H9 (cell line): ENCODE results near the gene ALMS1. TPM values are rescaled to one million over a fixed set of nuclear protein-coding genes. Genes with fewer than 3 reads are reported as not detected.

Experiments used
- DNase-seq: peaks from one replicate; pipeline ENCODE4 v3.0.0-alpha.2; 2017
- H2AFZ ChIP-seq: one replicate; pipeline ENCODE4 v1.6.1; 2013; ENCODE audit warnings: mild to moderate bottlenecking, low read length, control low read depth, moderate library complexity
- H2AK5ac ChIP-seq: 2 replicates; pipeline ENCODE4 v1.6.1; 2013; ENCODE audit warnings: low read length, control low read depth, mixed read lengths; ENCODE audit not compliant: insufficient read length
- H2BK120ac ChIP-seq: one replicate; pipeline ENCODE4 v1.6.1; 2013; ENCODE audit warnings: low read depth, mild to moderate bottlenecking, low read length, control low read depth, inconsistent platforms; ENCODE audit not compliant: poor library complexity, severe bottlenecking
- H2BK12ac ChIP-seq: 2 replicates; pipeline ENCODE4 v1.6.1; 2013; ENCODE audit warnings: low read length, control low read depth, mixed read lengths, low read depth; ENCODE audit not compliant: insufficient read length
- H2BK15ac ChIP-seq: 2 replicates; pipeline ENCODE4 v1.6.1; 2013; ENCODE audit warnings: low read depth, low read length, control low read depth
- H2BK20ac ChIP-seq: one replicate; pipeline ENCODE4 v1.6.1; 2013; ENCODE audit warnings: low read depth, mild to moderate bottlenecking, low read length, control low read depth, inconsistent platforms; ENCODE audit not compliant: poor library complexity, severe bottlenecking
- H2BK5ac ChIP-seq: 2 replicates; pipeline ENCODE4 v1.6.1; 2013; ENCODE audit warnings: low read length, control low read depth, mixed read lengths; ENCODE audit not compliant: insufficient read length
- H3K14ac ChIP-seq: 2 replicates; pipeline ENCODE4 v1.6.1; 2013; ENCODE audit warnings: low read length, control low read depth; ENCODE audit not compliant: insufficient read depth
- H3K18ac ChIP-seq: 2 replicates; pipeline ENCODE4 v1.6.1; 2013; ENCODE audit warnings: low read depth, mild to moderate bottlenecking, mixed read lengths, low read length, control low read depth; ENCODE audit not compliant: insufficient read length
- H3K23ac ChIP-seq: 2 replicates; pipeline ENCODE4 v1.6.1; 2013; ENCODE audit warnings: low read length, control low read depth, mixed read lengths, low read depth; ENCODE audit not compliant: insufficient read length
- H3K23me2 ChIP-seq: 2 replicates; pipeline ENCODE4 v1.6.1; 2013; ENCODE audit warnings: low read depth, mild to moderate bottlenecking, mixed read lengths, low read length, control low read depth; ENCODE audit not compliant: insufficient read length, poor library complexity, severe bottlenecking
- H3K27ac ChIP-seq: 2 replicates; pipeline ENCODE4 v1.5.1; 2013; ENCODE audit warnings: low read length, control low read depth, mixed read lengths, low read depth; ENCODE audit not compliant: insufficient read length
- H3K27me3 ChIP-seq: 2 replicates; pipeline ENCODE4 v1.6.1; 2013; ENCODE audit warnings: low read length, control low read depth, inconsistent platforms; ENCODE audit not compliant: insufficient read depth
- H3K4ac ChIP-seq: 2 replicates; pipeline ENCODE4 v1.6.1; 2013; ENCODE audit warnings: low read depth, mild to moderate bottlenecking, control low read depth, inconsistent platforms, low read length, moderate library complexity
- H3K4me1 ChIP-seq: 2 replicates; pipeline ENCODE4 v1.6.1; 2013; ENCODE audit warnings: low read length, control low read depth, inconsistent platforms; ENCODE audit not compliant: insufficient read depth
- H3K4me2 ChIP-seq: 2 replicates; pipeline ENCODE4 v1.6.1; 2013; ENCODE audit warnings: low read length, control low read depth, mixed read lengths; ENCODE audit not compliant: insufficient read length, insufficient read depth
- H3K56ac ChIP-seq: 2 replicates; pipeline ENCODE4 v1.6.1; 2013; ENCODE audit warnings: low read depth, mild to moderate bottlenecking, mixed read lengths, low read length, control low read depth; ENCODE audit not compliant: insufficient read length
- H3K79me1 ChIP-seq: 2 replicates; pipeline ENCODE4 v1.6.1; 2013; ENCODE audit warnings: low read depth, mild to moderate bottlenecking, moderate library complexity, low read length, control low read depth, inconsistent platforms; ENCODE audit not compliant: insufficient read depth, poor library complexity, severe bottlenecking
- H3K79me2 ChIP-seq: 2 replicates; pipeline ENCODE4 v1.6.1; 2013; ENCODE audit warnings: low read length, control low read depth, inconsistent platforms; ENCODE audit not compliant: insufficient read depth
- H3K9ac ChIP-seq: 2 replicates; pipeline ENCODE4 v1.6.1; 2013; ENCODE audit warnings: low read length, control low read depth, mixed read lengths; ENCODE audit not compliant: insufficient read length; ENCODE audit errors: extremely low read depth
- H3K9me3 ChIP-seq: one replicate; pipeline ENCODE4 v1.6.1; 2013; ENCODE audit warnings: low read depth, low read length, inconsistent platforms; ENCODE audit not compliant: control insufficient read depth
- H3T11ph ChIP-seq: one replicate; pipeline ENCODE4 v1.6.1; 2013; ENCODE audit warnings: mild to moderate bottlenecking, low read length, control low read depth, inconsistent platforms
- H4K20me1 ChIP-seq: one replicate; pipeline ENCODE4 v1.6.1; 2013; ENCODE audit not compliant: control insufficient read depth, insufficient read length, insufficient read depth
- H4K5ac ChIP-seq: 2 replicates; pipeline ENCODE4 v1.6.1; 2013; ENCODE audit warnings: low read depth, mild to moderate bottlenecking, mixed read lengths, low read length, control low read depth; ENCODE audit not compliant: insufficient read length
- H4K8ac ChIP-seq: replicated peaks from 2 replicates; pipeline ENCODE4 v1.6.1; 2013; ENCODE audit warnings: low read length, control low read depth, mixed read lengths, low read depth; ENCODE audit not compliant: insufficient read length
- H4K91ac ChIP-seq: 2 replicates; pipeline ENCODE4 v1.6.1; 2013; ENCODE audit warnings: low read depth, mild to moderate bottlenecking, moderate library complexity, mixed read lengths, low read length, control low read depth; ENCODE audit not compliant: insufficient read length
- H3K27ac Mint-ChIP-seq, 3 experiments: 2 replicates in 2 of 3; 3 replicates in 1 of 3; pipeline ENCODE4 v1.8.0; 2020 to 2021; ENCODE audit warnings: mixed read lengths in 3 of 3, mild to moderate bottlenecking in 1 of 3, moderate library complexity in 1 of 3
- H3K27me3 Mint-ChIP-seq: 2 replicates; pipeline ENCODE4 v1.8.0; 2021; ENCODE audit warnings: low read depth, mild to moderate bottlenecking, moderate library complexity, mixed read lengths
- H3K36me3 Mint-ChIP-seq, 3 experiments: 2 replicates in 2 of 3; 3 replicates in 1 of 3; pipeline ENCODE4 v1.8.0; 2020 to 2021; ENCODE audit warnings: low read depth in 3 of 3, mixed read lengths in 3 of 3; ENCODE audit not compliant: insufficient read depth in 1 of 3
- H3K4me1 Mint-ChIP-seq, 2 experiments: 2 replicates each; pipeline ENCODE4 v1.8.0; 2020; ENCODE audit warnings: mixed read lengths in 2 of 2
- H3K4me3 Mint-ChIP-seq, 2 experiments: 2 replicates in 1 of 2; 3 replicates in 1 of 2; pipeline ENCODE4 v1.8.0; 2020 to 2021; ENCODE audit warnings: mild to moderate bottlenecking in 2 of 2, mixed read lengths in 2 of 2, moderate library complexity in 1 of 2
- H3K9me3 Mint-ChIP-seq, 2 experiments: 2 replicates in 1 of 2; 3 replicates in 1 of 2; pipeline ENCODE4 v1.8.0; 2020; ENCODE audit warnings: mild to moderate bottlenecking in 2 of 2, mixed read lengths in 2 of 2, moderate library complexity in 1 of 2
- WGBS: extraction: QIAGEN DNeasy Blood & Tissue Kit; methylation state at CpG from one replicate; pipeline ENCODE4 v1.1.7; 2013; ENCODE audit warnings: missing lambda C conversion rate, low lambda C conversion rate, mixed read lengths; ENCODE audit not compliant: insufficient read length; ENCODE audit errors: extremely low coverage; 5-methylcytosine and 5-hydroxymethylcytosine counted together
- total RNA-seq: library from RNA; stranded (reverse); gene quantifications from 2 replicates; pipeline ENCODE4 v1.2.1, GENCODE V29; 2021
- TF ChIP-seq, protein P1 (sequence below): fragments of 200-600 bp; sonication (generic); conservative IDR thresholded peaks from 3 replicates; pipeline ENCODE4 v1.8.0; 2021; ENCODE audit warnings: antibody characterized with exemption, mild to moderate bottlenecking

The ALMS1 gene
- total RNA-seq, 1 experiment from 2014 or later, result 36.2 TPM

DNA sequence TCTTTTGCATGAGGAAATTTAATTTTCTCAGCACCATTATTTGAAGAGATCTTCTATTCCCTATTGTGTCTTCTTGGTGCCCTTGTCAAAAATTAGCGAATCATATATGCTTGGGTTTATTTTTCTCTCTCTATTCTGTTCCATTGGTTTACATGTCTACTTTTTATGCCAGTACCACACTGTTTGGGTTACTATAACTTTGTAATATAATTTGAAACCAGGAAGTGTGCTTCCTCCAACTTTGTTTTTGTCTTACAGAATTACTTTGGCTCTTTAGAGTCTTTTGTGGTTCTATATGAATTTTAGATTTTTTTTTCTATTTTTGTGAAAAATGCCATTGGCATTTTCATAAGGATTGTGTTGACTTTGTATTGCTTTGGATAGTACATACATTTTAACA lies 17.6 kb downstream of the ALMS1 start:
- H3K18ac ChIP-seq, result no peak overlapping the region
- no peak overlapping the region for H2BK12ac ChIP-seq
- H3T11ph ChIP-seq, result no peak overlapping the region
- Mint-ChIP-seq H3K4me3 (no peak overlapping the region), H3K9me3 (peaks cover 13 to 34% of the 10 kb centered on the region in 2 experiments), H3K27me3 (no peaks in the 10 kb centered on the region), H3K4me1 (no peaks in the 10 kb centered on the region), H3K36me3 (peaks cover 41 to 51% (median 44%) of the 10 kb centered on the region in 3 experiments), H3K27ac (no peak overlapping the region)
- no peak overlapping the region for H3K4ac ChIP-seq
- no peak overlapping the region for H4K91ac ChIP-seq
- no peaks in the 10 kb centered on the region for H3K4me1 ChIP-seq
- H2AK5ac ChIP-seq, result no peak overlapping the region
- TF ChIP-seq, protein P1, sequence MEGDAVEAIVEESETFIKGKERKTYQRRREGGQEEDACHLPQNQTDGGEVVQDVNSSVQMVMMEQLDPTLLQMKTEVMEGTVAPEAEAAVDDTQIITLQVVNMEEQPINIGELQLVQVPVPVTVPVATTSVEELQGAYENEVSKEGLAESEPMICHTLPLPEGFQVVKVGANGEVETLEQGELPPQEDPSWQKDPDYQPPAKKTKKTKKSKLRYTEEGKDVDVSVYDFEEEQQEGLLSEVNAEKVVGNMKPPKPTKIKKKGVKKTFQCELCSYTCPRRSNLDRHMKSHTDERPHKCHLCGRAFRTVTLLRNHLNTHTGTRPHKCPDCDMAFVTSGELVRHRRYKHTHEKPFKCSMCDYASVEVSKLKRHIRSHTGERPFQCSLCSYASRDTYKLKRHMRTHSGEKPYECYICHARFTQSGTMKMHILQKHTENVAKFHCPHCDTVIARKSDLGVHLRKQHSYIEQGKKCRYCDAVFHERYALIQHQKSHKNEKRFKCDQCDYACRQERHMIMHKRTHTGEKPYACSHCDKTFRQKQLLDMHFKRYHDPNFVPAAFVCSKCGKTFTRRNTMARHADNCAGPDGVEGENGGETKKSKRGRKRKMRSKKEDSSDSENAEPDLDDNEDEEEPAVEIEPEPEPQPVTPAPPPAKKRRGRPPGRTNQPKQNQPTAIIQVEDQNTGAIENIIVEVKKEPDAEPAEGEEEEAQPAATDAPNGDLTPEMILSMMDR, result no peak
- H3K4me2 ChIP-seq, result no peak overlapping the region
- H4K8ac ChIP-seq, result no peak overlapping the region
- H2BK20ac ChIP-seq, result no peak overlapping the region
- no peak overlapping the region for H3K23ac ChIP-seq
- peaks cover 5% of the 10 kb centered on the region for H3K79me1 ChIP-seq
- peaks cover 9% of the 10 kb centered on the region; the same call in 1 of the 2 replicates for H3K79me2 ChIP-seq
- H4K5ac ChIP-seq, result no peak overlapping the region
- H2BK5ac ChIP-seq, result no peak overlapping the region
- no peak overlapping the region for H2BK120ac ChIP-seq
- no peaks in the 10 kb centered on the region for H3K9me3 ChIP-seq
- H3K27me3 ChIP-seq, result no peaks in the 10 kb centered on the region
- no peak overlapping the region for H3K14ac ChIP-seq
- H2AFZ ChIP-seq, result no peak overlapping the region
- DNase-seq, result no peak
- no peak overlapping the region for H3K56ac ChIP-seq
- H3K27ac ChIP-seq, result no peak overlapping the region
- H3K9ac ChIP-seq, result no peak overlapping the region
- no peaks in the 10 kb centered on the region for H4K20me1 ChIP-seq
- no peaks in the 10 kb centered on the region for H3K23me2 ChIP-seq
- no CpG with 5 or more reads among the region's 1 CpG for WGBS
- H2BK15ac ChIP-seq, result no peak overlapping the region
